ENCODE measurements around the gene MYO3B.

- TF ChIP-seq, protein P1, sequence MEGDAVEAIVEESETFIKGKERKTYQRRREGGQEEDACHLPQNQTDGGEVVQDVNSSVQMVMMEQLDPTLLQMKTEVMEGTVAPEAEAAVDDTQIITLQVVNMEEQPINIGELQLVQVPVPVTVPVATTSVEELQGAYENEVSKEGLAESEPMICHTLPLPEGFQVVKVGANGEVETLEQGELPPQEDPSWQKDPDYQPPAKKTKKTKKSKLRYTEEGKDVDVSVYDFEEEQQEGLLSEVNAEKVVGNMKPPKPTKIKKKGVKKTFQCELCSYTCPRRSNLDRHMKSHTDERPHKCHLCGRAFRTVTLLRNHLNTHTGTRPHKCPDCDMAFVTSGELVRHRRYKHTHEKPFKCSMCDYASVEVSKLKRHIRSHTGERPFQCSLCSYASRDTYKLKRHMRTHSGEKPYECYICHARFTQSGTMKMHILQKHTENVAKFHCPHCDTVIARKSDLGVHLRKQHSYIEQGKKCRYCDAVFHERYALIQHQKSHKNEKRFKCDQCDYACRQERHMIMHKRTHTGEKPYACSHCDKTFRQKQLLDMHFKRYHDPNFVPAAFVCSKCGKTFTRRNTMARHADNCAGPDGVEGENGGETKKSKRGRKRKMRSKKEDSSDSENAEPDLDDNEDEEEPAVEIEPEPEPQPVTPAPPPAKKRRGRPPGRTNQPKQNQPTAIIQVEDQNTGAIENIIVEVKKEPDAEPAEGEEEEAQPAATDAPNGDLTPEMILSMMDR (IDR thresholded peaks at IDR 0.05): no peak
- no peak for TF ChIP-seq EZH2phosphoT487 (IDR thresholded peaks at IDR 0.05)
- no peak for TF ChIP-seq EZH2 (IDR thresholded peaks at IDR 0.05)
These were observed 173.2 kb downstream of the MYO3B start for GRCh38 chr2:170350929-170351826.
